Activated T-helper 1 cell treated with anti-CD3 and anti-CD28 coated beads, Interleukin-12 subunit alpha, Interleukin-12 subunit beta, Interleukin-2, Interleukin-4 antibody, amounts not matched to agents 30 ng/mL and 10 ng/mL and 1 ng/mL, durations not matched to agents 14 hours and 24 hours and 36 hours (primary cell): ENCODE data around the gene AKAP5. TPM values are rescaled to one million over a fixed set of nuclear protein-coding genes. Genes with fewer than 3 reads are reported as not detected.
A peak's percentile ranks its signal among the peaks of the same experiment; 100 is the strongest.
"Not testable (repeated sequence)": the region's sequence is repeated elsewhere in the genome, so short reads cannot be mapped to it uniquely, and the experiment has no call there.

ENCODE experiments used
- DNase-seq: peaks from one replicate; pipeline ENCODE4 v3.0.0; 2021; ENCODE audit warnings: low spot score
- H3K27ac Mint-ChIP-seq: one replicate; pipeline ENCODE4 v1.8.0; 2021; ENCODE audit warnings: mild to moderate bottlenecking, mixed read lengths
- H3K27me3 Mint-ChIP-seq: one replicate; pipeline ENCODE4 v1.8.0; 2022; ENCODE audit warnings: mild to moderate bottlenecking, moderate library complexity, mixed read lengths; ENCODE audit not compliant: insufficient read depth
- H3K36me3 Mint-ChIP-seq: one replicate; pipeline ENCODE4 v1.8.0; 2021; ENCODE audit warnings: low read depth, mixed read lengths
- H3K4me1 Mint-ChIP-seq: one replicate; pipeline ENCODE4 v1.8.0; 2021; ENCODE audit warnings: low read depth, mixed read lengths
- H3K4me3 Mint-ChIP-seq: one replicate; pipeline ENCODE4 v1.8.0; 2021; ENCODE audit warnings: mild to moderate bottlenecking, moderate library complexity, mixed read lengths
- H3K9me3 Mint-ChIP-seq: one replicate; pipeline ENCODE4 v1.8.0; 2021; ENCODE audit warnings: mixed read lengths
- intact Hi-C: fragments of 100-400 bp; cut with micrococcal nuclease; formaldehyde crosslinking; loops from one replicate; pipeline ENCODE4 v1.15.1; 2024
- total RNA-seq: library from RNA; stranded (reverse); gene quantifications from 2 replicates; pipeline ENCODE4 v1.2.3, GENCODE V29; 2022

Gene AKAP5
- total RNA-seq, 1 donor from 2014 or later = 1.1 TPM

DNA sequence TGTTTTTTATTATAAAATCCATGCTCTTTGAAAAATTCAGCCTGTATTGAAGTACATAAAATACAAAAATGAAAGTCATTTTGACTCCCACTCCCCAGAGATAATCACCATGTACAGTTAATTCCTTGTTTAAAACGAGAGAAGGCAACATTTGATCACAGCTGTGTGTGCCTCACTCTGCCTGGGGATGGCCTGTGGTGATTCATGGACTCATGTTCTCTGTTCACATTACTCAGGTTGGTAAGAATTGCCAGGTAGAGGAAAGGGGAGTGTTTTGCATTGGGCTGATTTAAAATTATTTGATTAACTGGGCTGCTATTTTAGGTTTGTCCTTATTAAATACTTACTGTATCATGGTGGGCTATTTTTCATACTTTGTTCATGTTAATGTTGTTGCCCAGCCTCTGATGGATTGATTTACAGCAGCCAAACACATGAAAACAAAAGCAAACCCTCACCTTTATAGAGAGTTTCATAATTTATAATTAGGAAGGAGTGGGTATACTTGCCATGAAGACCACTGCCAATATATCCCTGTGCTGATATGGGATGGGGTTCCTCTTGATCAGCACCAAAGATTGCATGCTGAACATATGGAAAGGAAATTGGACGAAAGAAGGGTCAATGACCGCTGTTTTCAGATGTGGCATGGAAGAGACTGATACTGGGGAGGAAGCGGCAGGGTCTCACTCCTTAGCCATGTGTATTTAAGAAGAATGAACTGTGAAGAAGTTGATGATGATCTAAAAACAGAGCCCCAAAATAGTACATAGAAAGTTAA is 42.3 kb downstream of the AKAP5 start:
- Mint-ChIP-seq H3K9me3 (no peaks in the 10 kb centered on the region), H3K4me3 (peak overlapping the region; percentile 97), H3K4me1 (peaks cover 73% of the 10 kb centered on the region), H3K36me3 (peaks cover 26% of the 10 kb centered on the region), H3K27me3 (peaks cover 2% of the 10 kb centered on the region), H3K27ac (peak overlapping the region; percentile 99)
- DNase-seq = no peak
- intact Hi-C loops = loop anchor here (1.0 to 10.0 kb wide), 7 partner anchors 119 to 2000 kb away; partner anchors contain the start of genes GPHN, MTHFD1, PPP2R5E and WDR89

DNA sequence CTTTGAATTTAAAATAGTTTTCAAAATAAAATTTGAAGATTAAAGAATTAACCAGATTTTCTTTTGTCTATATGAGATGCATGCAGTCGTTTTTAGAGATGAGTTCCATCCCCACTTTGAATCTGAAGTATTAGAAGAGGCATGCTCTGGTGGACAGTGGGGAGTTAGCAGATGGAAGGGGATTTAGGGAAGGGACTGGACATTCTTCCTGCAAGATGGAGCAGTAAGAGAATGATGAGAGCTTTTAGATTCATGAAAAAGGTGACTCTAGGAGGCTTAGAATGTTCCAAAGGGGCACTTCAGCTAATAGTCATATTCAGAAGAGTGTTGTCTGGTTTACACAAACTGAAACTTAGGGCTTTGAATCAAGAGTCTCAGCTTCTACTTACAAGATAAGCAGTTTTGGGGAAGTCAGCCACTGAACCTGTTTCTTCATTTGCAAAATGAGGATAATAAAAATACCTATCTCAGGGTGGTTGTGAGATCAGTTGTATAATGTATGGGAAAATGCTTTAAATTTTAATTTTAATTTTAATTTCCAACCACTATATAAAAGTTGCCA is 43.0 kb downstream of the AKAP5 start:
- Mint-ChIP-seq H3K36me3 (peaks cover 22% of the 10 kb centered on the region), H3K27ac (peak overlapping the region; percentile 76), H3K4me3 (peak overlapping the region; percentile 97), H3K9me3 (no peaks in the 10 kb centered on the region), H3K4me1 (peaks cover 69% of the 10 kb centered on the region), H3K27me3 (peaks cover 2% of the 10 kb centered on the region)
- no peak for DNase-seq
- intact Hi-C loops = loop anchor here (1.0 to 10.0 kb wide), 7 partner anchors 120 to 1999 kb away; partner anchors contain the start of genes GPHN, MTHFD1, PPP2R5E and WDR89

DNA sequence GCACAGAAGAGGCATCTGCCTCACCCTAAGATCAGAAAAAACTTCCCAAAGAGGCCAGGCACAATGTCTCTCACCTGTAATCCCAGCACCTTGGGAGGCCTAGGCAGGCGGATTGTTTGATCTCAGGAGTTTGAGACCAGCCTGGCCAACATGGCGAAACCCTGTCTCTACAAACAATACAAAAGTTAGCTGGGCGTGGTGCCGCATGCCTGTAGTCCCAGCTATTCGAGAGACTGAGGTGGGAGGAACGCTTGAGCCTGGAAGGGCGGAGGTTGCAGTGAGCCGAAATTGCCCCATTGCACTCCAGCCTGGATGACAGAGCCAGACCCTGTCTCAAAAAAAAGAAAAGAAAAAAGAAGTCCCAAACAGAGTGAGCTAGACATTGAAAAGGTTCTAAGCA is 43.7 kb downstream of the AKAP5 start:
- no peak for DNase-seq
- Mint-ChIP-seq H3K27ac (peak overlapping the region; percentile 40), H3K4me3 (peak overlapping the region; percentile 59), H3K27me3 (no peaks in the 10 kb centered on the region), H3K9me3 (no peaks in the 10 kb centered on the region), H3K36me3 (peaks cover 25% of the 10 kb centered on the region), H3K4me1 (peaks cover 74% of the 10 kb centered on the region)
- intact Hi-C loops = loop anchor here (5.0 to 10.0 kb wide), 5 partner anchors 334 to 1998 kb away; partner anchors contain the start of genes GPHN and PPP2R5E

DNA sequence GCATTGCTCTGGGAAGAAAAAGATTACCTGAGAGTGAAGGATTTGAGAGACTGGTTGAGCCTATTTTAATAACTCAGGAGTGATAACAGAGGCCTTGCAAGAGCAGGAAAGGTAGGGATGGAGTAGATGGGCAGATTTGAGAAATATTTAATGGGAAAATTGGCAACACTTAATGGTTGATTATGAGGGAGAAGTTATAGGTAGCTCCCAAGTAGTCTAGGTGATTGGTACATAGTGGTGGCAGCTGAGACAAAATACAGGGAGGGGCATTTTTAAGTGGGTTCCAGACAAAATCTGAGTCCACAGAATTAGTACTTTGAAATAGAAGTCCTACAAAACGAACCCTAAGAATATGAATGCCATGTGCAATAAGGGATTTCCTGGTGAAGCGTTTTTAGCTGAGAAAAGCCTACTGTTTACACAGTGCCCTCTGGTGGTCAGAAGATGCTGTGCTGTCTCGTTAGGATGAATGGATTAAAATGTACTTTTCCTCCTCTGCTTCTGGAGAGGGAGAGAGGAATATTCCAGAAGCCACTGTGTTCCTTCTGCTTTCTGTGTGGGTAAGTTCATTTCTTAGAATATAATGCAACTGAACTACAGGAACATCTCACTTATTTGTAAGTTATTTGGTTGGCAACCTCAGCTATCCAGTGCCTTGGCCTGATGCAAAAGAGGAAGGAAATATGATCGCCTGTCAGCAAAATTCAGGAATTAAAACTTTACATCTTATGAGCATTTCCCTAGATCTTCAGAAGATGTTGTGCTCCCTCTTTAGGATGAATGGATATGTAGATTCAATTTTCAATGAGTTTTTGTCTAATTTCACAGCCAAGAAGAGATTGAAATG is 45.7 kb downstream of the AKAP5 start:
- Mint-ChIP-seq H3K27me3 (no peaks in the 10 kb centered on the region), H3K9me3 (no peaks in the 10 kb centered on the region), H3K4me3 (peak overlapping the region; percentile 63), H3K36me3 (peaks cover 17% of the 10 kb centered on the region), H3K27ac (peak overlapping the region; percentile 69), H3K4me1 (peaks cover 74% of the 10 kb centered on the region)
- intact Hi-C loops = loop anchor here (1.0 kb wide), 6 partner anchors 8 to 167 kb away; partner anchors contain the start of genes AKAP5, HSPA2 and ZBTB25
- DNase-seq = peak; percentile 58

DNA sequence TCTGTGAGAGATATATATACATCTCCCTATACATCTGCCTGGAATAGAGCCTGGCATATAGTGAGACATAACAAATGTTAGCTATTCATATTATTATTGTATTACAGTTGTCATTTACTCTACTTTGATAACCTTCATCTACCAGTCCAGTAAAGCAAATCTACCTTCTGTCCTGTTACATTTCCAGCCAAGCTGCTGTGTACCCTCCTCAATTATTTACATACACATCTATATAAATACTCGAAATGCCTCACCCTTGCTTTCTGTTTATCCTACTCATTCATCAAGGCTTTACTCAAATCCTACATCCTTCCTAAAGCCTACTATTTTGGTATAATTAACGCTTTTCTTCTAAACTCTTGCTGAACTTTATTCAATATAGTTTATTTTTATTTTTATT is 48.0 kb downstream of the AKAP5 start:
- Mint-ChIP-seq H3K27me3 (no peaks in the 10 kb centered on the region), H3K9me3 (no peaks in the 10 kb centered on the region), H3K4me1 (peaks cover 70% of the 10 kb centered on the region), H3K4me3 (no peak overlapping the region), H3K36me3 (peaks cover 11% of the 10 kb centered on the region), H3K27ac (no peak overlapping the region)
- DNase-seq = no peak
- intact Hi-C loops = no loop called here

DNA sequence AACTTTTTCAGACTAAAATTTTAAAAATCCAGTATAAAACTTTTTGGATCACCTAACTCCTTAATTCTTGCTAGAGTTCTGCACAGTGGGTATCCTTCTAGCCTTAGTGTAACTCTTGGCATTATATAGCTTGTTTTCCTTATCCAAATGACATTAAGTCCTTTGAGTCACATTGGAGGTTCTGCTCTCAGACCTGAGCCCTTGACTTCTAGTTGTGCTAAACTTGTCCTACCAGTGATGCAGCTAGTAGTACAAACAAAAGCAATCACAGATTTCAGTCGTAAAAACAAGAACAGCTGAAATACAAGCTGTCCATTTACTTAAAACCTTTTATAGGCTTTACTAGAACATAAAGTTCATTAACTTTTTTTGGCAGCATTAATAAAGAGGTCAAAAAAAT is 49.8 kb downstream of the AKAP5 start:
- Mint-ChIP-seq H3K27me3 (no peaks in the 10 kb centered on the region), H3K36me3 (peaks cover 10% of the 10 kb centered on the region), H3K4me1 (peaks cover 56% of the 10 kb centered on the region), H3K4me3 (no peak overlapping the region), H3K9me3 (no peaks in the 10 kb centered on the region), H3K27ac (no peak overlapping the region)
- DNase-seq = no peak
- intact Hi-C loops = no loop called here

DNA sequence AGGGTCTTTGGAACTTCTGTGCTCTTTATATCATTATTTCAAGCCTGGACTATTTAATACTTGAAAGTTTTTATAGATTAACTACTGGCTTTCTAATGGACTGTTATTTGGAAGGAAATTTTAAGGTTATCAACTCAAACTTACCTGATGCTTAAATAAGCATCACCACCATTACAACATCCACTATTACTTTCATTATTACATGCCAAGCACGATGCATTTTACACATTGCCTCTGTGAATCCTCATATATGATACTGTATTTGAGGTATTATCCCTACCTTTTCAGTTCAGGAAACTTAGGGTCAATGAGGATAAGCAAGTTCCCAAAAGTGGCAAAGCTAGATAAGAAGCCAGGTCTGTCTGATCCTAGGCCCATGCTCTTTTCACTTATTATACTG is 51.7 kb downstream of the AKAP5 start:
- DNase-seq = no peak
- Mint-ChIP-seq H3K36me3 (peaks cover 5% of the 10 kb centered on the region), H3K27me3 (no peaks in the 10 kb centered on the region), H3K9me3 (no peaks in the 10 kb centered on the region), H3K4me3 (no peak overlapping the region), H3K4me1 (peaks cover 49% of the 10 kb centered on the region), H3K27ac (no peak overlapping the region)
- intact Hi-C loops = no loop called here

DNA sequence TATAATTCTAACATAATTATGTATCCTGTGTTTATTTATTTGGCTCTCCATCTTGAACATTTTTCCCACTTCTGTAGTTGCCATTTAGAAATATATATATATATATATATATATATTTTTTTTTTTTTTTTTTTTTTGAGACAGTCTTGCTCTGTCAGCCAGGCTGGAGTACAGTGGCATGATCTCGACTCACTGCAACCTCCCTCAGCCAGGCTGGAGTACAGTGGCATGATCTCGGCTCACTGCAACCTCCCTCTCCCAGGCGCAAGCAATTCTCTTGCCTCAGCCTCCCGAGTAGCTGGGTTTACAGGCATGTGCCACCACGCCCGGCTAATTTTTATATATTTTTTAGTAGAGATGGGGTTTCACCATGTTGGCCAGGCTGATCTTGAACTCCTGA is 52.4 kb downstream of the AKAP5 start:
- H3K27ac Mint-ChIP-seq, H3K9me3 Mint-ChIP-seq, intact Hi-C loops, H3K27me3 Mint-ChIP-seq, H3K4me3 Mint-ChIP-seq, H3K36me3 Mint-ChIP-seq, DNase-seq: not testable (repeated sequence)
- peaks cover 44% of the 10 kb centered on the region for H3K4me1 Mint-ChIP-seq

DNA sequence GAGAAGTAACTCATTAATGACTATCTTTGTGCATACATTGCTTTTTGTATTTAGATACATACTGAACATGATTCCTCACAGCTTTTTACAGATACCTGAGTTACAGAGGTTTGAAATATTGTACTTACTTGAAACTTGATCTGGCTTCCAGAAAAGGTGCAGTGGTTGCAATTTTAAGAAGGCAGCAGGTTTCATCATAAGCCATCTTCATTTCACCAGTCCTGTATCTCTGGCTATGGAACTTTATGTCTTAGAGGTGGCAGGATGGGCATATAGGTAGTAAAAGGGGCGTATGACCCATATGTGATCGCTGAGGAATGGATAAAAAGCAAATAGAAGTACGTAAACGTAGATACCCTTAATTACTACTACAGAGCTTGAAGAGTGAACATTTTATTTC is 52.9 kb downstream of the AKAP5 start:
- Mint-ChIP-seq H3K4me3 (no peak overlapping the region), H3K9me3 (no peaks in the 10 kb centered on the region), H3K36me3 (peaks cover 5% of the 10 kb centered on the region), H3K27me3 (no peaks in the 10 kb centered on the region), H3K4me1 (peaks cover 44% of the 10 kb centered on the region), H3K27ac (no peak overlapping the region)
- intact Hi-C loops = no loop called here
- no peak for DNase-seq

DNA sequence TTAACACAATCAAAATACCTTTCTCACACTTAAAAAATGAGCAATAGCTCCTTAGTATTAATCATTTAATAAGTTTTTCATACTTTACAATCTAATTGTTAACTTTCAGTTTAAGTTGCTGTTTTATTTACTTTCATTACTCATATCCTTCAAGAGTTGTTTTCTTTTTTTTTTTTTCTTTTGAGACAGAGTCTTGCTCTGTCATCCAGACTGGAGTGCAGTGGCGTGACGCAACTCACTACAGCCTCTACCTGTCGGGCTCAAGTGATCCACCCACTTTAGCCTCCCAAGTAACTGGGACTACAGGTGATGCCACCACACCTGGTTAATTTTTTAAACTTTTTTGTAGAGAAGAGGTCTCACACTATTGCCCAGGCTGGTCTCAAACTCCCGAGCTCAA is 55.4 kb downstream of the AKAP5 start:
- Mint-ChIP-seq H3K4me1 (peaks cover 33% of the 10 kb centered on the region), H3K4me3 (no peak overlapping the region)
- intact Hi-C loops = no loop called here

DNA sequence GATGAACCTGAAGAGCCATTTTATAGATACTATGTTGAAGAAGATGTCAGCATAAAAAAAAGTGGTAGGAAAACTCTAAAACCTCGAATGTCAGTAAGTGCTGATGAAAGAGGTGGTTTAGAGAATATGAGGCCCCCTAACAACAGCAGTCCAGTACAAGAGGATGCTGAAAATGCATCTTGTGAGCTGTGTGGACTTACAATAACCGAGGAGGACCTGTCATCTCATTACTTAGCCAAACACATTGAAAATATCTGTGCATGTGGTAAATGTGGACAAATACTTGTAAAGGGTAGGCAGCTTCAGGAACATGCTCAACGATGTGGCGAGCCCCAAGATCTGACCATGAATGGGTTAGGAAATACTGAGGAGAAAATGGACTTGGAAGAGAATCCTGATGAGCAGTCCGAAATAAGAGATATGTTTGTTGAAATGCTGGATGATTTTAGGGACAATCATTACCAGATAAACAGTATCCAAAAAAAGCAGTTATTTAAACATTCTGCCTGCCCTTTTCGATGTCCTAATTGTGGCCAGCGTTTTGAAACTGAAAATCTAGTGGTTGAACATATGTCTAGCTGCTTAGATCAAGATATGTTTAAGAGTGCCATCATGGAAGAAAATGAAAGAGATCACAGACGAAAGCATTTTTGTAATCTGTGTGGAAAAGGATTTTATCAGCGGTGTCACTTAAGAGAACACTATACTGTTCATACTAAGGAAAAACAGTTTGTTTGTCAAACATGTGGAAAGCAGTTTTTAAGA is 57.5 kb downstream of the AKAP5 start:
- Mint-ChIP-seq H3K4me1 (peaks cover 19% of the 10 kb centered on the region), H3K27ac (no peak overlapping the region), H3K36me3 (peaks cover 16% of the 10 kb centered on the region), H3K9me3 (no peaks in the 10 kb centered on the region), H3K27me3 (no peaks in the 10 kb centered on the region), H3K4me3 (no peak overlapping the region)
- DNase-seq = no peak
- intact Hi-C loops = no loop called here

More for the DNA sequence above, 55.4 kb downstream of the AKAP5 start:
- Mint-ChIP-seq H3K36me3 (peaks cover 6% of the 10 kb centered on the region), H3K9me3 (no peaks in the 10 kb centered on the region), H3K27ac (no peak overlapping the region), H3K27me3 (no peaks in the 10 kb centered on the region)
- no peak for DNase-seq
